ENCODE measurements around the gene SBF2.

GRCh38 chr11:9927670-9928069 is 366.3 kb downstream of the SBF2 start:
- TF ChIP-seq, protein P1, sequence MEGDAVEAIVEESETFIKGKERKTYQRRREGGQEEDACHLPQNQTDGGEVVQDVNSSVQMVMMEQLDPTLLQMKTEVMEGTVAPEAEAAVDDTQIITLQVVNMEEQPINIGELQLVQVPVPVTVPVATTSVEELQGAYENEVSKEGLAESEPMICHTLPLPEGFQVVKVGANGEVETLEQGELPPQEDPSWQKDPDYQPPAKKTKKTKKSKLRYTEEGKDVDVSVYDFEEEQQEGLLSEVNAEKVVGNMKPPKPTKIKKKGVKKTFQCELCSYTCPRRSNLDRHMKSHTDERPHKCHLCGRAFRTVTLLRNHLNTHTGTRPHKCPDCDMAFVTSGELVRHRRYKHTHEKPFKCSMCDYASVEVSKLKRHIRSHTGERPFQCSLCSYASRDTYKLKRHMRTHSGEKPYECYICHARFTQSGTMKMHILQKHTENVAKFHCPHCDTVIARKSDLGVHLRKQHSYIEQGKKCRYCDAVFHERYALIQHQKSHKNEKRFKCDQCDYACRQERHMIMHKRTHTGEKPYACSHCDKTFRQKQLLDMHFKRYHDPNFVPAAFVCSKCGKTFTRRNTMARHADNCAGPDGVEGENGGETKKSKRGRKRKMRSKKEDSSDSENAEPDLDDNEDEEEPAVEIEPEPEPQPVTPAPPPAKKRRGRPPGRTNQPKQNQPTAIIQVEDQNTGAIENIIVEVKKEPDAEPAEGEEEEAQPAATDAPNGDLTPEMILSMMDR (IDR thresholded peaks at IDR 0.05) = no peak
- no peak for TF ChIP-seq POLR2A (IDR thresholded peaks at IDR 0.05; ENCODE audit: low read depth)
